B cell (primary cell): ENCODE results near the gene ATP6V0E2. TPM values are rescaled to one million over a fixed set of nuclear protein-coding genes. Genes with fewer than 3 reads are reported as not detected.

Experiments
- ATAC-seq: fragments of 200-7000 bp; cut with Tn5 transposase; one replicate; pipeline ENCODE4 v1.10.0; 2021; ENCODE audit warnings: low read depth, mild to moderate bottlenecking, moderate number of reproducible peaks, moderate library complexity
- CTCF ChIA-PET: fragments of 350-600 bp; sonication (Branson Sonifier 250); formaldehyde crosslinking; loops from one replicate; lab custom pipeline; 2021; ENCODE audit warnings: antibody characterized with exemption, inconsistent platforms; lab: Charles Lee
- POLR2A ChIA-PET: fragments of 350-600 bp; sonication (Branson Sonifier 250); formaldehyde crosslinking; loops from one replicate; lab custom pipeline; 2021; ENCODE audit warnings: antibody characterized with exemption; lab: Charles Lee
- DNase-seq: peaks from one replicate; pipeline ENCODE4 v3.0.0; 2013
- H2AFZ ChIP-seq: 2 replicates; pipeline ENCODE4 v1.6.1; 2012; ENCODE audit warnings: mild to moderate bottlenecking, low read depth, low read length; ENCODE audit not compliant: insufficient read depth, poor library complexity, severe bottlenecking
- H3K27ac ChIP-seq, 2 donors: 1 replicate in 1 of 2; 2 replicates in 1 of 2; pipeline ENCODE4 v1.5.1; 2012 to 2013; ENCODE audit warnings: low read length in 2 of 2, mild to moderate bottlenecking in 2 of 2, moderate library complexity in 1 of 2
- H3K27me3 ChIP-seq, 4 experiments: fragments of 200-600 bp in 1 of 4; sonication (generic) in 1 of 4; replicated peaks in 1 of 4; 1 replicate in 2 of 4; 2 replicates in 2 of 4; pipeline versions ENCODE4 v1.6.1 to v1.7.0; 2013 to 2016; ENCODE audit warnings: low read length in 3 of 4, mild to moderate bottlenecking in 2 of 4, mixed read lengths in 1 of 4, moderate library complexity in 1 of 4; ENCODE audit not compliant: insufficient read depth in 4 of 4, control insufficient read depth in 3 of 4; ENCODE audit errors: control extremely low read depth in 1 of 4
- H3K36me3 ChIP-seq, 2 experiments: replicated peaks in 1 of 2; 1 replicate in 1 of 2; 2 replicates in 1 of 2; pipeline versions ENCODE4 v1.6.1 to v1.7.1; 2013; ENCODE audit warnings: low read length in 1 of 2; ENCODE audit not compliant: insufficient read depth in 2 of 2, control insufficient read depth in 1 of 2; ENCODE audit errors: control extremely low read depth in 1 of 2, extremely low read depth in 1 of 2
- H3K4me1 ChIP-seq, 2 donors: fragments of 200-600 bp in 1 of 2; sonication (generic) in 1 of 2; 1 replicate in 1 of 2; 2 replicates in 1 of 2; pipeline versions ENCODE4 v1.5.1 to v1.6.1; 2013 to 2017; ENCODE audit warnings: low read length in 2 of 2; ENCODE audit not compliant: control insufficient read depth in 2 of 2, insufficient read depth in 2 of 2
- H3K4me2 ChIP-seq: replicated peaks from 2 replicates; pipeline ENCODE3; 2012; ENCODE audit warnings: mild to moderate bottlenecking, low read depth, low read length; ENCODE audit not compliant: poor library complexity, severe bottlenecking
- H3K4me3 ChIP-seq, 5 experiments: fragments of 200-600 bp in 1 of 5; sonication (generic) in 1 of 5; 1 replicate in 3 of 5; 2 replicates in 2 of 5; pipeline versions ENCODE4 v1.5.1 to v1.7.0; 2011 to 2016; ENCODE audit warnings: low read length in 4 of 5, mild to moderate bottlenecking in 4 of 5, low read depth in 2 of 5, control low read depth in 1 of 5, moderate library complexity in 1 of 5; ENCODE audit not compliant: insufficient read depth in 1 of 5; ENCODE audit errors: control extremely low read depth in 1 of 5, extremely low read depth in 1 of 5
- H3K79me2 ChIP-seq: fragments of 200-600 bp; sonication (generic); one replicate; pipeline ENCODE4 v1.6.0; 2016; ENCODE audit warnings: low read length; ENCODE audit not compliant: control insufficient read depth, insufficient read depth
- H3K9ac ChIP-seq: fragments of 200-600 bp; sonication (generic); 2 replicates; pipeline ENCODE4 v1.6.1; 2017; ENCODE audit warnings: mild to moderate bottlenecking, low read length, moderate library complexity
- H3K9me3 ChIP-seq, 3 donors: one replicate each; pipeline versions ENCODE4 v1.6.1 to v1.7.1; 2013; ENCODE audit warnings: low read length in 2 of 3; ENCODE audit not compliant: control insufficient read depth in 2 of 3, insufficient read depth in 1 of 3; ENCODE audit errors: control extremely low read depth in 1 of 3
- H4K20me1 ChIP-seq: 2 replicates; pipeline ENCODE4 v1.6.0; 2012; ENCODE audit warnings: mild to moderate bottlenecking, low read length; ENCODE audit not compliant: insufficient read depth, control insufficient read depth, poor library complexity, severe bottlenecking
- H3K27ac Mint-ChIP-seq: one replicate; pipeline ENCODE4 v1.8.0; 2021; ENCODE audit warnings: mixed read lengths
- H3K27me3 Mint-ChIP-seq: one replicate; pipeline ENCODE4 v1.8.0; 2021; ENCODE audit warnings: mixed read lengths
- H3K4me1 Mint-ChIP-seq: one replicate; pipeline ENCODE4 v1.8.0; 2021; ENCODE audit warnings: mixed read lengths
- H3K4me3 Mint-ChIP-seq: one replicate; pipeline ENCODE4 v1.8.0; 2021; ENCODE audit warnings: mixed read lengths
- H3K9me3 Mint-ChIP-seq: one replicate; pipeline ENCODE4 v1.8.0; 2022; ENCODE audit warnings: mixed read lengths; ENCODE audit not compliant: insufficient read depth
- CTCF ChIP-seq: fragments of 200-600 bp; IDR thresholded peaks from one replicate; pipeline ENCODE4 v1.8.0; 2022; ENCODE audit warnings: antibody characterized with exemption, mild to moderate bottlenecking
- EZH2 ChIP-seq: IDR thresholded peaks from 2 replicates; pipeline ENCODE4 v1.6.1; 2012; ENCODE audit warnings: borderline replicate concordance, low read depth, mild to moderate bottlenecking, moderate library complexity, low read length; ENCODE audit not compliant: insufficient read depth, poor library complexity, severe bottlenecking
- WGBS: methylation state at CpG from one replicate; pipeline ENCODE4 v1.1.5; 2013; ENCODE audit warnings: missing lambda C conversion rate; ENCODE audit not compliant: insufficient coverage; 5-methylcytosine and 5-hydroxymethylcytosine counted together
- intact Hi-C: fragments of 100-400 bp; cut with micrococcal nuclease; formaldehyde crosslinking; loops from one replicate; pipeline ENCODE4 v1.10.0; 2022
- polyA plus RNA-seq: library from polyadenylated mRNA; depleted of rRNA; stranded (reverse); fragments of >200 nt; gene quantifications from 2 replicates; pipeline ENCODE4 v1.2.3, GENCODE V29; 2012
- total RNA-seq, 2 donors: library from RNA; stranded (reverse); fragments of 120-200 nt in 1 of 2; gene quantifications; 1 replicate in 1 of 2; 2 replicates in 1 of 2; pipeline versions ENCODE4 v1.2.3 to v1.2.4, GENCODE V29; 2013 to 2022

ATP6V0E2 gene
- total and polyA plus RNA-seq, 2 donors (not counting 1 experiment from before 2014, with no cell fraction given) = 13.5 to 49.6 TPM

- peaks cover 7% of the 10 kb centered on the region for H3K79me2 ChIP-seq
- ChIA-PET CTCF (no interaction called here), POLR2A (no interaction called here)
- H3K4me2 ChIP-seq = no peak overlapping the region
- no peaks in the 10 kb centered on the region for H3K27me3 ChIP-seq
- H3K9me3 ChIP-seq = no peaks in the 10 kb centered on the region
- intact Hi-C loops = loop anchor here (10.0 kb wide), 2 partner anchors 385 to 395 kb away; partner anchors contain the start of gene ZNF746
- H3K9ac ChIP-seq = no peak overlapping the region
- H3K27ac Mint-ChIP-seq = no peak overlapping the region
- ATAC-seq (no peak), DNase-seq (peak; percentile 2)
- peaks cover 0 to 4% of the 10 kb centered on the region in 2 donors for H3K4me1 ChIP-seq
- WGBS = over 99% methylated on average over 12 of the region's 16 CpGs
- peaks cover 0 to 10% of the 10 kb centered on the region in 2 experiments for H3K36me3 ChIP-seq
- H2AFZ ChIP-seq = no peak overlapping the region
- H3K27ac ChIP-seq = no peak overlapping the region
- H3K4me3 ChIP-seq = no peak overlapping the region
- peaks cover 8% of the 10 kb centered on the region for H3K4me1 Mint-ChIP-seq
- H3K4me3 Mint-ChIP-seq = no peak overlapping the region
- H4K20me1 ChIP-seq = no peaks in the 10 kb centered on the region
- no peaks in the 10 kb centered on the region for H3K9me3 Mint-ChIP-seq
- no peak for TF ChIP-seq CTCF
- no peak for TF ChIP-seq EZH2
- H3K27me3 Mint-ChIP-seq = no peaks in the 10 kb centered on the region
These were observed 6.2 kb downstream of the ATP6V0E2 start for GRCh38 chr7:149879766-149880637.
